ENCODE data around the gene CENPF.
"Not testable (repeated sequence)": the region's sequence is repeated elsewhere in the genome, so short reads cannot be mapped to it uniquely, and the experiment has no call there.

The CENPF gene

DNA sequence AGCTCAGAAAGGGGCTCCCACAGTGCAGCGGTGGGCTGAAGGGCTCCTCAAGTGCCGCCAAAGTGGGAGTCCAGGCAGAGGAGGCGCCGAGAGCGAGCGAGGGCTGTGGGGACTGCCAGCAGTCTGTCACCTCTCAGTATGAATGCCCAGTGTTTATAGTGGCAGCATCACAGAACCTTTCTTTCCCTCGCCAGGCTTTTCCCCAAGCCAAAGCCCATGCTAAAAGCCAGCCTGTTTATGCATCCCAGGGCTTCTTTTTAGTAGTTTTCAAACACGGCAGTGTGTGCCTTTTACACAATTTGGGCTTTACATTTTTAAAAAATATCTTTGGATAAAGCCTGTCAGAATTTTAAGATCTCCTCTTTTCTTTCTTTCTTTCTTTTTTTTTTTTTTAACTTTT is 70.6 kb downstream of the CENPF start:
- no peak overlapping the region for H3K4me2 ChIP-seq
- TF ChIP-seq Cebpa-rat (IDR thresholded peaks at IDR 0.05), result no peak

DNA sequence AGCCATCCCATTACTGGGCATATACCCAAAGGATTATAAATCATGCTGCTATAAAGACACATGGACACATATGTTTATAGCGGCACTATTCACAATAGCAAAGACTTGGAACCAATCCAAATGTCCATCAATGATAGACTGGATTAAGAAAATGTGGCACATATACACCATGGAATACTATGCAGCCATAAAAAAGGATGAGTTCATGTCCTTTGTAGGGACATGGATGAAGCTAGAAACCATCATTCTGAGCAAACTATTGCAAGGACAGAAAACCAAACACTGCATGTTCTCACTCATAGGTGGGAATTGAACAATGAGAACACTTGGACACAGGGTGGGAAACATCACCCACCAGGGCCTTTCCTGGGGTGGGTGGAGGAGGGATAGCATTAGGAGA is 72.5 kb downstream of the CENPF start:
- H3K4me1 ChIP-seq, H3K9ac ChIP-seq, H3K27ac ChIP-seq, H3K27me3 ChIP-seq, H3K4me3 ChIP-seq, H3K4me2 ChIP-seq, H4K20me1 ChIP-seq: not testable (repeated sequence)
- H3K36me3 ChIP-seq, result peaks cover 0 to 20% (median 17%) of the 10 kb centered on the region in 11 experiments; a peak in 15 of 22 replicates
- H3K9me3 ChIP-seq (replicated peaks in 1 of 11), result peaks cover 0 to 18% (median 7%) of the 10 kb centered on the region in 11 experiments; a peak in 10 of 22 replicates

More for the DNA sequence above, 70.6 kb downstream of the CENPF start:
- no peaks in the 10 kb centered on the region for H4K20me1 ChIP-seq
- H3K36me3 ChIP-seq, result peaks cover 0 to 40% (median 33%) of the 10 kb centered on the region in 11 experiments; a peak in 18 of 22 replicates
- no peak overlapping the region for H3K27ac ChIP-seq
- H3K27me3 ChIP-seq, result no peaks in the 10 kb centered on the region
- H3K4me1 ChIP-seq, result no peaks in the 10 kb centered on the region
- no peak overlapping the region for H3K9ac ChIP-seq
- H3K9me3 ChIP-seq (replicated peaks in 1 of 11), result peaks cover 0 to 18% (median 7%) of the 10 kb centered on the region in 11 experiments; a peak in 10 of 22 replicates
- H3K4me3 ChIP-seq, result no peak overlapping the region

DNA sequence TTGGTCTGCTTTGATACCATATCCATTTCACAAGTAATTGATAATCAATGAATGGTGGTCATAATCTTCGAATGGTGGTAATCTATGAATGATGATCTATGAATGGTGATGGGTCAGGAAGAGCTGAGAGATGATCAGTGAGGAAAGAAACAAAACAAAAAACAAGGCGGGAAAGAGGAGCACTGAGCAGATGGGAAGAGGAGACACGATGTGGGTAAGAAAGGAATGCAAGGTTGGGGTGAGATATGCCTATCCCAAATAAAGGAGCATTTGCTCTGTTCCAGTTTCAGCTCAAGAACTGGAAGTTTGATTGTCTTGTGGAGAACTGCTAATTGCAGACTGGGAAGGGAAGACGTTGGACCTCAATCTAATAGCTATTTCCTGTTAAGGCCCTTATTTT is 73.8 kb downstream of the CENPF start:
- H3K27ac ChIP-seq, result no peak overlapping the region
- H3K4me3 ChIP-seq, result no peak overlapping the region
- TF ChIP-seq Cebpa-rat (IDR thresholded peaks at IDR 0.05), result no peak
- no peak overlapping the region for H3K9ac ChIP-seq
- no peaks in the 10 kb centered on the region for H3K4me1 ChIP-seq
- peaks cover 0 to 16% (median 7%) of the 10 kb centered on the region in 11 experiments; a peak in 10 of 22 replicates for H3K9me3 ChIP-seq (replicated peaks in 1 of 11)
- no peaks in the 10 kb centered on the region for H4K20me1 ChIP-seq
- H3K4me2 ChIP-seq, result no peak overlapping the region
- peaks cover 0 to 9% (median 8%) of the 10 kb centered on the region in 11 experiments; a peak in 11 of 22 replicates for H3K36me3 ChIP-seq
- no peaks in the 10 kb centered on the region for H3K27me3 ChIP-seq

DNA sequence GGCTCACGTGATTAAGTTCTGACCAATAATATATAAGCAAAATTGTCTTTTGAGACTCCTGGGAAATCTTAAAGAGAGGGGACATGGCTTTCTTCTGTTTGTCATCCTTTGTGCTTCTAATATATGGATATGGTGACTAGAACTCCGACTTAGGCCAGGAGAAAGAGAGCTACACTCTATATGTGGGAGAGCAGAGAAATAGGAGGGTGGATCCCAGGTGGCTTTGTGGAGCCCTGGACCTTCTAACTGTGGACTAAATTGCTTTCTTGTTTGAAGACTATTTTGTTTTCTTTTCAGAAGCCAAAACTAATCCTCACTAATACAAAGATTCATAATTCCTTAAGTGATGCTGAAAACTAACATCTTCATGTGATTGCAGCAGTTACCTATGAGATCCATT is 75.0 kb downstream of the CENPF start:
- Histone ChIP-seq H3K4me3 (no peak overlapping the region), H3K36me3 (no peaks in the 10 kb centered on the region), H3K4me2 (no peak overlapping the region), H3K4me1 (no peaks in the 10 kb centered on the region), H3K9ac (no peak overlapping the region), H3K9me3 (replicated peaks in 1 of 11) (0 out of 22 replicates have a peak, but pooled peaks cover 0 to 4% (median 0%) of the 10 kb centered on the region in 11 experiments), H3K27me3 (no peaks in the 10 kb centered on the region), H4K20me1 (no peaks in the 10 kb centered on the region), H3K27ac (no peak overlapping the region)
- no peak for TF ChIP-seq Cebpa-rat (IDR thresholded peaks at IDR 0.05)

DNA sequence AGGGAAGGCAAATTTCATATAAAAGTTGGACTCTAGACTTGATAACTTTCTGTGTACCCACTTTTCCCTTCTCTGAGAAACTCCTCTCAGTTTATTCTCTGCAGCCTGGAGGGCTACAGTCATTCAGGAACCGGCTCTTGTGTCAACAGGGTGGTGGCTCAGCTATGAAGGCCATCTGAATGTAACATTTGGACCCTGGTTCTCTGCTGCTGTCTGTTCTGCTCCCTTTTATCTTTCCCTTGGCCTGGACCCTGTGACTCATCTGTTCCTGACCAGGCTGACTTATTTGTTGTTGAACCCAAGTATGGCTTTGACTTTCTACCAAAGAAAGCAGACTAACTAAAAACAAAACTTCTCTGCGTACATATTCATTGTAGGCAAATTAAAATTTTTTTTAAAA is 75.4 kb downstream of the CENPF start:
- no peaks in the 10 kb centered on the region for H3K4me1 ChIP-seq
- H3K9ac ChIP-seq, result no peak overlapping the region
- H3K27me3 ChIP-seq, result no peaks in the 10 kb centered on the region
- H3K4me2 ChIP-seq, result no peak overlapping the region
- H3K4me3 ChIP-seq, result no peak overlapping the region
- H3K27ac ChIP-seq, result no peak overlapping the region
- no peak for TF ChIP-seq Cebpa-rat (IDR thresholded peaks at IDR 0.05)
- no peaks in the 10 kb centered on the region for H4K20me1 ChIP-seq
- 0 out of 22 replicates have a peak, but pooled peaks cover 0 to 2% (median 0%) of the 10 kb centered on the region in 11 experiments for H3K9me3 ChIP-seq (replicated peaks in 1 of 11)
- H3K36me3 ChIP-seq, result no peaks in the 10 kb centered on the region

DNA sequence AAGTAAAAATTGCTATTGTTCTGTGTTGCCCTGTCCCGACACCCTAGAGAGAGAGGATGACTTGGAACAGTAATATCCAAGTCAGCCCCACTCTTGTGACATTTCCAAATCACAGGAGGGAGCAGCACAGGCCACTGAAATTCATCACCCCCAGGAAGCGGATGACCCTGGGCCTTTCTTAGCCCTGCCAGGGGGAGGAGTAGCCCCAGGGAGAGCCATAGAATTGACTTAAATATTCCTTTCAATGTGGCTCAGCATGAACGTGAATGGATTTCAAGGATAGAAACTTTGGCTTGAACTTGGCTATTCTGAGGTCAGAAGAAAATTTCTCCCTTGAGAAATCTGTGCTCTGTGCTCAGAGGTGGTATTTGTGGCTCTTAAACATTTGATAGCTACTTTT is 80.6 kb downstream of the CENPF start:
- H3K27ac ChIP-seq, result no peak overlapping the region
- no peaks in the 10 kb centered on the region for H3K36me3 ChIP-seq
- no peaks in the 10 kb centered on the region for H3K4me1 ChIP-seq
- no peak overlapping the region for H3K4me3 ChIP-seq
- H3K9ac ChIP-seq, result no peak overlapping the region
- H3K4me2 ChIP-seq, result no peak overlapping the region
- no peaks in the 10 kb centered on the region for H3K27me3 ChIP-seq
- H4K20me1 ChIP-seq, result no peaks in the 10 kb centered on the region
- no peak for TF ChIP-seq Cebpa-rat (IDR thresholded peaks at IDR 0.05)
- no peaks in the 10 kb centered on the region for H3K9me3 ChIP-seq (replicated peaks in 1 of 11)

DNA sequence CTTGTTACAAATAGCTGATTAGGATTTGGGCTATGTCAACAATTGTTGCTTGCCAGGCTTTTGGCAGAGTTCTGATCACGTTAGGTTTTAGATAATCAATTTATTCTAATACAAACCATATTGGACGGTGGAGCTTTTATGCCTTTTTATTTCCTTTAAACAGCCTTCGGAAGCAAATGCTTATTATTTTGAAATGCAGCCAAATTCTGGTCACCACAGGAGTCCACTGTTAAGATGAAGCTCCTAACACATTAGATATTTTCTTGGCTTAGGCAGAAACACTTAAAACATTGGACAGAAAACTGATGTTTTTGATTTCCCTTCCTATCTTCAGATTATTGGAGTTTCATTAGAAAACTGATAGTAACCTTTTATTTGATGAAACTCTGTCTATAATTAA is 82.9 kb downstream of the CENPF start:
- Histone ChIP-seq H3K27ac (no peak overlapping the region), H3K9ac (no peak overlapping the region), H3K4me1 (no peaks in the 10 kb centered on the region), H3K9me3 (replicated peaks in 1 of 11) (no peaks in the 10 kb centered on the region), H3K4me2 (no peak overlapping the region), H4K20me1 (no peaks in the 10 kb centered on the region), H3K27me3 (no peaks in the 10 kb centered on the region), H3K4me3 (no peak overlapping the region), H3K36me3 (no peaks in the 10 kb centered on the region)
- no peak for TF ChIP-seq Cebpa-rat (IDR thresholded peaks at IDR 0.05)

DNA sequence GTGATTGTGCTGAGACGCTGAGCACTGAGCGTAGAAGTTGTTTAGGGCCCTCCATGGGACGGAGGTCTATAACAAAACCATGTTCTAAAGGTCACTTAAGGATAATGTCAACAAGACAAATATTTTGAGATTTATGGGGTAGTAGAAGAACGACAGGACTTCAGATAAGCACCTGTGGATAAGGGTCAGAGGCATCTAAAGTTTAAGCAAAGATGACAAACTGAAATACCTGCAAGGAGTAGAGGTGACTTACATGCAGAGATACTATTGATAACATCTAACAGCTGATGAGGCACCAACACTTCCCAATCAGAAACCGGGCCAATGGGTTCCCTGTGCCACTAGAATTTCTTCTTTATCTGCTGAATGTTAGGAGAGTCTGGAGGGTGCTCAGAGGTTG is 83.5 kb downstream of the CENPF start:
- no peak for TF ChIP-seq Cebpa-rat (IDR thresholded peaks at IDR 0.05)
- no peak overlapping the region for H3K9ac ChIP-seq

DNA sequence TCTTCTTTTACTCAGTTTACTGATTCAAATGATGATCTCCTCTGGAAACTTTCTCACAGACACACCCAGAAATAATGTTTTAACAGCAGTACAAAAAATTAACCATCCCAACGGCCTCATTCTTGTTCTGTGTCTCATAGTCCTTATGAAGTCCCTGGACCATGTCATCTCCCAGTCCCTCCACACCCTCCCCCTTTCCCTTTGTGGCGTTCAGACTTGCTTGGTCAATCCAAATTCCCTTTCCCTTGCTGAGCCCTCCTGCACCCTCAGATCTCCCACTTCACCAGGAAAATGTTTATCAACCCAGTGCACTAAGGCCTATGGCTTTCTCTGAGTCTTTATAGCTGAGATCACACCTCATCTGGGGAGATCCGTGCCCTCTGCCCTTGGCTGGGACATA is 85.9 kb downstream of the CENPF start:
- Histone ChIP-seq H3K36me3 (no peaks in the 10 kb centered on the region), H4K20me1 (no peaks in the 10 kb centered on the region), H3K27ac (no peak overlapping the region), H3K9me3 (replicated peaks in 1 of 11) (no peaks in the 10 kb centered on the region), H3K27me3 (no peaks in the 10 kb centered on the region), H3K9ac (no peak overlapping the region), H3K4me3 (no peak overlapping the region), H3K4me1 (no peaks in the 10 kb centered on the region), H3K4me2 (no peak overlapping the region)
- TF ChIP-seq Cebpa-rat (IDR thresholded peaks at IDR 0.05), result no peak

More for the DNA sequence above, 83.5 kb downstream of the CENPF start:
- Histone ChIP-seq H3K4me3 (no peak overlapping the region), H3K4me2 (no peak overlapping the region), H3K4me1 (no peaks in the 10 kb centered on the region), H3K27me3 (no peaks in the 10 kb centered on the region), H4K20me1 (no peaks in the 10 kb centered on the region), H3K36me3 (no peaks in the 10 kb centered on the region), H3K27ac (no peak overlapping the region), H3K9me3 (replicated peaks in 1 of 11) (no peaks in the 10 kb centered on the region)

DNA sequence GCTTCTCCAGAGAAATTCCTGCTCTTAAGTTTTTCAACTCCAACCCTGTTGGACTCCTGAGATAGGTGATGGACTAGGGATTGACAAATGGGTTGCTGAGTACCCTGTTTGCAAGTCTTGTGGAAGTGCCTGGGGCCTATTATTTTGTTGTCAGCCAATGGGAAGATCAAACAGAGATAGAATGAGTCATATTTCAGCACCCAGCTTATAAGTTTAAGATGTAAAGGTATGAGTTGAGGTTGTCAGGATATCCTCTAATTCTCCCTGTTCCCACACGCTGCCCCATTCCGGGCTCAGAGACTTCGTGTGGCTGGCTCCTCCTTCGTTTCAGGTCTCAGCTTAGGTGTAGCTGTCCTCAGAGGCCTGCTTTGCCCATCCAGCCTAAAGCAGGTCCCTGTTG is 91.8 kb downstream of the CENPF start:
- TF ChIP-seq Cebpa-rat (IDR thresholded peaks at IDR 0.05), result no peak
- Histone ChIP-seq H3K36me3 (no peaks in the 10 kb centered on the region), H3K27me3 (no peaks in the 10 kb centered on the region), H3K9me3 (replicated peaks in 1 of 11) (peaks cover 0 to 13% (median 0%) of the 10 kb centered on the region in 11 experiments; a peak in 3 of 22 replicates), H3K4me1 (no peaks in the 10 kb centered on the region), H3K4me2 (no peak overlapping the region), H3K9ac (no peak overlapping the region), H3K27ac (no peak overlapping the region), H3K4me3 (no peak overlapping the region), H4K20me1 (no peaks in the 10 kb centered on the region)
